HG03108 (cell line): ENCODE measurements around the gene ADAMTS15.

Experiments used
- ATAC-seq: cut with Tn5 transposase; IDR thresholded peaks from one replicate; pipeline ENCODE4 v1.9.1; 2021; ENCODE audit warnings: moderate library complexity; ENCODE audit not compliant: unreplicated experiment

Gene ADAMTS15, protein sequence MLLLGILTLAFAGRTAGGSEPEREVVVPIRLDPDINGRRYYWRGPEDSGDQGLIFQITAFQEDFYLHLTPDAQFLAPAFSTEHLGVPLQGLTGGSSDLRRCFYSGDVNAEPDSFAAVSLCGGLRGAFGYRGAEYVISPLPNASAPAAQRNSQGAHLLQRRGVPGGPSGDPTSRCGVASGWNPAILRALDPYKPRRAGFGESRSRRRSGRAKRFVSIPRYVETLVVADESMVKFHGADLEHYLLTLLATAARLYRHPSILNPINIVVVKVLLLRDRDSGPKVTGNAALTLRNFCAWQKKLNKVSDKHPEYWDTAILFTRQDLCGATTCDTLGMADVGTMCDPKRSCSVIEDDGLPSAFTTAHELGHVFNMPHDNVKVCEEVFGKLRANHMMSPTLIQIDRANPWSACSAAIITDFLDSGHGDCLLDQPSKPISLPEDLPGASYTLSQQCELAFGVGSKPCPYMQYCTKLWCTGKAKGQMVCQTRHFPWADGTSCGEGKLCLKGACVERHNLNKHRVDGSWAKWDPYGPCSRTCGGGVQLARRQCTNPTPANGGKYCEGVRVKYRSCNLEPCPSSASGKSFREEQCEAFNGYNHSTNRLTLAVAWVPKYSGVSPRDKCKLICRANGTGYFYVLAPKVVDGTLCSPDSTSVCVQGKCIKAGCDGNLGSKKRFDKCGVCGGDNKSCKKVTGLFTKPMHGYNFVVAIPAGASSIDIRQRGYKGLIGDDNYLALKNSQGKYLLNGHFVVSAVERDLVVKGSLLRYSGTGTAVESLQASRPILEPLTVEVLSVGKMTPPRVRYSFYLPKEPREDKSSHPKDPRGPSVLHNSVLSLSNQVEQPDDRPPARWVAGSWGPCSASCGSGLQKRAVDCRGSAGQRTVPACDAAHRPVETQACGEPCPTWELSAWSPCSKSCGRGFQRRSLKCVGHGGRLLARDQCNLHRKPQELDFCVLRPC

GRCh38 chr11:130448416-130449309 is at the start of gene ADAMTS15:
Gene ADAMTS15 (plus strand): TSS chr11:130448645. CDS start chr11:130448974, 329 bp downstream.
- no peak for ATAC-seq

- no peak for ATAC-seq
Observed at GRCh38 chr11:130399196-130399595, 49.2 kb upstream of the ADAMTS15 start.

DNA sequence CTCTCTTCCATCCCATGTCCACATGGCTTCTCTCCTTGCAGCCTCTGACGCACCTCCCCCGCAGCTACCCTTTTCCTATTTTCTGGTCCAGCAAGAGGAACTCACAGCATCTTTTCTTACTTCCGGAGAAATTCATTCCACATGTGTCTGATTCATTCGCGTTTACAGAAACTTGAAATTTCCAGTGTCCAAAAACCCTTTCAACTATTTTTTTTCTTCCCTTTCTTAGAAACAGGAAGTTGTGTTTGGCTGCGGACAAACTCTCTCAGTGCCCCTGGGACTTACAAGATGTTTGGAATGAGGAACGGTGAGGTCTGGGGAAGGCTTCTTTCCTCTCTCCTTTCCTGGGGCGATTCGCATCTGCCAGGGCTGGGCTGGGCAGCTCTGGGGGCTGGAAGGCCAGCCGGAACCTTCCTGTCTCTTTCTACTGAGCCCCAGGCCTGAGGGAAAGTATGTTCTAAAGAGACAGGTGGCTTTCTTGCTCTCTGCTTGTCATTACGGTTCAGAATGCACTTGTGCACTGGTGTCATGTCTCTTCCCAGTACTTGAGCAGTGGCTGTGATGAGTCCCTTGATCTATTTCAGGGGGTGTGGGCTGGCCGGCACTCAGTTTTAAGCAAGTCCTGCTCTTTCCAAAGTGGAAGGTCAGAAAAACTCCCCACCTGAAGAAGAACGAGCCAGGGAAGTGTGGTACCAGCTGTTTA is 47.5 kb upstream of the ADAMTS15 start:
- no peak for ATAC-seq

- no peak for ATAC-seq
Observed at GRCh38 chr11:130402570-130402969, 45.9 kb upstream of the ADAMTS15 start.

DNA sequence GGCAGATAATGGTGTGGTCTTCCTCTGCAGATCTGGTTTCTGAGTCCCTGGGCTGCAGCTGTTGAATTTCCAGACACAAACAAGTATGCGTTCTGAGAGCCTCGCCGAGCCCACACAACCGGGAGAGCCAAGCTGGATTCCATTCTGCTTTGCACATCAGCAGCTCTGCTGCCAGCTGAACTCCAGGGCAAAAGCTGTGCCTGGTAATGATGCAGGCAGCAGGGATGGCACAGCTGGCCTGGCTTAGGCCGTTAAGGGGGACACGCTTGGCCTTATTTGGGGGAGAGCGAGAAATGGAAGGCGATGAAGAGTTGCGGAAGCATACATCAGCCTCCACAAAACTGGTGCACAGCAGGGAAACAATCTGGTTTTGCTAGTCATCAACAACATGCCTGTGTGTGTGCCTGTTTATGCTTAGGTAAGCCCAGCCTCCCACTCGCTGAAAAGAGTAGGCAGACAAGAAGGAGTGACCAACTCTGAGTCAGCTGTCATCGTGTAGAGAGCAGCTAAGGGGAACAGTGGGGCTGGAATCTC is 45.1 kb upstream of the ADAMTS15 start:
- ATAC-seq: no peak

DNA sequence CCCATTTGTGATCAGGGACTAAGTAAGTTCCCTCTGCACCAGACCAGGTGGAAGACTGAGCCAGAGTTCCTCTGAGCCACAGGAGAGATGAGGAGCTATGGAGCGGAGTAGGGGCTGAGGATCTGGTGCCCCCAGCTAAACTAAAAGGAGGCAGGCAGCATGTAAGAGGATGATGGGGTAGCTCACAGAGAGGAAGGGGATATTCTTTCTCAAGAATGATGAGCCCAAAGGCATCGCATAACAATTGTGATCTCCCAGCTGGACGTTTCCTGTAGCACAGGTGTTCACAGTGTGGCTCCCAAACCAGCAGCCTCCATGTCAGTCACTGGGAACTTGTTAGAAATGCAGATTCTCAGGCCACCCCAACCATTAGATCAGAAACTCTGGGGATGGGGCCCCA is 44.5 kb upstream of the ADAMTS15 start:
- ATAC-seq: no peak

DNA sequence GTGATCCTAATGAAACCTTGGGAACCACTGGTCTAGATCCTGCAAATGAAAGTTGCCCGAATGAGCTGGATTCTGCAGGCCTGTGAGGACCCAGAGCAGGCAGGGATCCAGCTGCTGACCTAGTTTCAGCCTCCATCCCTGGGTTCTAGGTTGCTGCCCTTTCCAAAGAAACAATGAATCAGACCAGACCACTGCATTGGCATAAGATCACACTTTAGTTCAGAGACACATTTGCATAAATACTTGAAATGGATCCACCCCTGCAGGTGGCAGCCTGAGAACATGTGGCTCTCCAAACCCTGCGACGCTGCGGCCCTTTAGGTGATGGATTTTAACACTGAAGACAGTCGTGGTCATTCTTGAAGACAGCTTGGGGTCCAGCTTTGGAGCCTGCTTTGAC is 43.7 kb upstream of the ADAMTS15 start:
- no peak for ATAC-seq

GRCh38 chr11:130405428-130405827 is 43.0 kb upstream of the ADAMTS15 start:
- no peak for ATAC-seq

- no peak for ATAC-seq
Observed at GRCh38 chr11:130407978-130408377, 40.5 kb upstream of the ADAMTS15 start.

DNA sequence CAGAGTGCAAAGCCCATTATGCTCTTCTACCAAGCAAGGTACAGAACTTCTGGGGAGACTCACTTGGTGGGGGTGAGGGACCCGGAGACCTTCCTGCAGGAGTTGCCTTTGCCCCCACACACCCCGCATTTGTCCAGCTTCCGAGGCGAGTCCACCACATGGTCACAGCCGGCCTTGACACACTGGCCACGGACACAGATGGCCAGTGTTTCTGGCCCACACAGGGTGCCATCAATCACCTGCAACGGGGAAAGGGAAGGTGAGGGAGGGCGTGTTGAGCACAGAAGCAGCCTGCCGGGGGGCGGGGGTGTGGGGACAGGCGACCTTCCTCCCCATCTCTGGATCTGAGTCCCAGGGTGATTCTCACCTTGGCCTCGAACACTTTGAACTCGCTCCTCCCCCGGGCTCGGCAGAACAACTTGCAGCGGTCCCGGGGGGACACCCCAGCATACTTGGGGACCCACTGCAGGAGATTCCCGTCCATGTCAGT is 40.0 kb upstream of the ADAMTS15 start:
- no peak for ATAC-seq

- ATAC-seq: no peak
Observed at GRCh38 chr11:130408901-130409300, 39.5 kb upstream of the ADAMTS15 start.

DNA sequence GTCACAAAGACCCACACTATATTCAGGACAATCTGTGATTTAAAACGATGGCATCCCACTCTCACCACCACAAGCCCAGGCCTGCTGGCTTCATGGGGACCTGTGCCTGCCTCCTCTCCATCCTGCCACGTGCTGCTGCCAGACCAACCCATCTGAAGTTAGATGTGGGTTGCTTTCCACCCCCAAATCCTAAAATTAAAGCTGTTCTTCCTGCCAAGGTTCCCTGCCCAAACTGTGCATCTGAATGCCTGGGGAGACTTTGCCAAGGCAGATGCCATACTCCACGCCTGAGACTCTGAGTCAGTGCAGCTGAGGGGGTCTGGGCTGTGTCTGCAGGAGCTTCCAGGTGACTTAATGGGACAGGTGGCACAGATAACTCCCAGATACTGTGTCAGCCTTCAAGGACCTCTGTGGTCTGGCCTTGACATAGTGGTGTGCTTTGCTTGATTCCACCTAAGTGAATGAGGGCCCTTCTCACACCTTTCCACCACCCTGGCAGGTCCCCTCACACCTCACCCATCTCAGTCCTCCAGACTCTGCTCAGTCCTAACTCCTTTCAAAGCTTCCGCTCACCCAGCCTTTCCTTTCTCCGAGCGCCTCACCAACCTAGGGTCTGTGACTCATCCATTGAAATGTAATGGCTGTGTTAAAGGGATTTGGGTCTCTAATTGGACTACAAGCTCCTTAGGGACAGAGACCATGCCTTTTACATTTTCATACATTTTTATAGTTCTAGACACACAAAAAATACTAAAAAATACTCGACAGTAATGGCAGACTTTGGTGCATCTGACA is 38.7 kb upstream of the ADAMTS15 start:
- no peak for ATAC-seq

- ATAC-seq: no peak
Observed at GRCh38 chr11:130411223-130411622, 37.2 kb upstream of the ADAMTS15 start.

DNA sequence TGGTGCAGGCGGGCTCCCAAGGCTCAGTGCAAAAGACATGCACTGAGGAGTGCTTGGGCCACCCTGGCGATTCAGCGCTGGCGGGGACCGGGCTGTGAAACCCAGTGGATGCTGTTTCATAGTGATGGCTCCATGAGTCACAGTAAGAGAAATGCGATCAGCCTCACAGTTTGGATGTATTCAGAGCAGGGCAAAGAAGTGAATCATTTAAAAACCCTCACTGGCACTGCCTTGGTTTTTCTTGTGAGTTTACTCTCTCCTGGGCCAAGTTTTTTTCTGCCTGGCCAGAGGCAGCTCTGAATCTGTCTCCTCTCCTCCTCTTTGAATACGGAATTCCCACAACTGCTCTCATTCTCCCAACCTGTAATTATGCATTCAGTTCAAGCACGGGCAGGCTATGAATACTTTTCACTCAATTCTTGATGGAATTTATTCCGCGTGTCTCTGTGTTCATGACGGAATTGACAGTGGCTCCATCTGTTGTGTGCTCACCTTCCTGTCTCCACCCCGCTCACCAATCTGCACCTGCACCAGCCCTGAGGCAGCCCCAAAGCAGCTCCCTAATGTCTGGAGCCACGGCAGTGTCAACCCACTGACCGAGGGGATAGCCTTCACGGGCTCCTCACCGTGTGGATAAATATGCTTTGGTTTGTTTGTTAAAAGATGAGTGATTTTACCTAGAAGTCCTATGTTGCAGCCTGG is 34.9 kb upstream of the ADAMTS15 start:
- ATAC-seq: no peak

GRCh38 chr11:130414107-130415080 is 34.1 kb upstream of the ADAMTS15 start:
- no peak for ATAC-seq

GRCh38 chr11:130415731-130416529 is 32.5 kb upstream of the ADAMTS15 start:
- ATAC-seq: no peak
